Neural crest cell (in vitro differentiated cells): Measurements from ENCODE around the gene DAND5. TPM values are rescaled to one million over a fixed set of nuclear protein-coding genes. Genes with fewer than 3 reads are reported as not detected.
A peak's percentile ranks its signal among the peaks of the same experiment; 100 is the strongest.

Experiments used
- DNase-seq: peaks from one replicate; pipeline ENCODE4 v3.0.0; 2021; ENCODE audit warnings: low read depth, mixed read lengths, low spot score
- H3K27ac Mint-ChIP-seq: one replicate; pipeline ENCODE4 v1.8.0; 2021; ENCODE audit warnings: mild to moderate bottlenecking, mixed read lengths; ENCODE audit not compliant: unreplicated experiment
- H3K27me3 Mint-ChIP-seq: 2 replicates; pipeline ENCODE4 v1.8.0; 2021; ENCODE audit warnings: low read depth, mild to moderate bottlenecking, mixed read lengths
- H3K36me3 Mint-ChIP-seq: 2 replicates; pipeline ENCODE4 v1.8.0; 2021; ENCODE audit warnings: low read depth, mild to moderate bottlenecking, mixed read lengths
- H3K4me1 Mint-ChIP-seq: 2 replicates; pipeline ENCODE4 v1.8.0; 2021; ENCODE audit warnings: mixed read lengths
- H3K4me3 Mint-ChIP-seq: one replicate; pipeline ENCODE4 v1.8.0; 2021; ENCODE audit warnings: mild to moderate bottlenecking, mixed read lengths
- H3K9me3 Mint-ChIP-seq: 2 replicates; pipeline ENCODE4 v1.8.0; 2021; ENCODE audit warnings: mixed read lengths
- CTCF ChIP-seq: fragments of 200-600 bp; sonication (generic); conservative IDR thresholded peaks from 2 replicates; pipeline ENCODE4 v1.5.0; 2021; ENCODE audit warnings: antibody characterized with exemption, mild to moderate bottlenecking
- total RNA-seq: library from RNA; stranded (reverse); gene quantifications from 2 replicates; pipeline ENCODE4 v1.2.1, GENCODE V29; 2021

The DAND5 gene
- total RNA-seq, 1 donor from 2014 or later: not detected

DNA sequence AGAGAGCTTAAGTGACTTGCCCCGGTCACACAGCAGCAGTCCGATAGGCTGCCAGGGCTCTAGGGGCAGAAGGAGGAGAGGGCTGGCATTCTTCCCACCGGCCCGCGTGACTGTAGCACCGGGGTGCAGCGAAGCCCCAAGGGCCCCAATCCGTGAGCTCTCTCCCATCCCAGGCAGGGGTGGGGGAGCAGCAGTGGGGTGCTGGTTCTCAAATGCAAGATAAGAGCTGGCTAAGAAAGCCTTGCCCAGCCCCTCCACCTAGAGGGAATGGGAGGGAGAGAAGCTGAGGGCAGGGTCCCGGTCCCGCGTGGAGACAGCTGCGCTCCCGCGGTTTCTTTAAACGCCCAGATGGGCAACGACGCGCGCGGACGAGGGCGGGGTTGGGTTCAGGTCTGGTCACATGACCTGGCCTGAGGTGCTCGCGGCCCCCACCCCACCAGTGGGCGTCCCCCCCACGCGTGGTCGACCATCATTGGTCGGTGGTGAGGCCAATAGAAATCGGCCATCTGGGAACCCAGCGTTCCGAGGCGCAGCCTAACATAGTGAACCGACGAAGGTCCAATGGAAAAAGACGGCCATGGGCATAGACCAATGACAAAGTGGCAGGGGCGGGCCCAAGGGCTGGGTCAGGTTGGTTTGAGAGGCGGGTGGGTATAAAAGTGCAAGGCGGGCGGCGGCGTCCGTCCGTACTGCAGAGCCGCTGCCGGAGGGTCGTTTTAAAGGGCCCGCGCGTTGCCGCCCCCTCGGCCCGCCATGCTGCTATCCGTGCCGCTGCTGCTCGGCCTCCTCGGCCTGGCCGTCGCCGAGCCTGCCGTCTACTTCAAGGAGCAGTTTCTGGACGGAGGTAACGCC, 31.2 kb upstream of the DAND5 start, which contains the start of gene CALR:
CALR (plus strand) TSS at position 683 of the 852 bp plus-strand sequence; CDS start at position 754, 71 bp downstream.
- no peaks in the 10 kb centered on the region for H3K9me3 Mint-ChIP-seq
- peak; percentile 99 for DNase-seq
- H3K4me3 Mint-ChIP-seq: peak within 1 kb of the TSS; percentile 100
- H3K27me3 Mint-ChIP-seq: peaks cover 6% of the 10 kb centered on the region
- peaks cover 29% of the 10 kb centered on the region for H3K36me3 Mint-ChIP-seq
- peaks cover 44% of the 10 kb centered on the region for H3K4me1 Mint-ChIP-seq
- TF ChIP-seq CTCF: no peak
- H3K27ac Mint-ChIP-seq: peak within 1 kb of the TSS; percentile 96

- no peak for DNase-seq
- H3K9me3 Mint-ChIP-seq: no peaks in the 10 kb centered on the region
Measured at GRCh38 chr19:12938779-12939601, 30.4 kb upstream of the DAND5 start.

DNA sequence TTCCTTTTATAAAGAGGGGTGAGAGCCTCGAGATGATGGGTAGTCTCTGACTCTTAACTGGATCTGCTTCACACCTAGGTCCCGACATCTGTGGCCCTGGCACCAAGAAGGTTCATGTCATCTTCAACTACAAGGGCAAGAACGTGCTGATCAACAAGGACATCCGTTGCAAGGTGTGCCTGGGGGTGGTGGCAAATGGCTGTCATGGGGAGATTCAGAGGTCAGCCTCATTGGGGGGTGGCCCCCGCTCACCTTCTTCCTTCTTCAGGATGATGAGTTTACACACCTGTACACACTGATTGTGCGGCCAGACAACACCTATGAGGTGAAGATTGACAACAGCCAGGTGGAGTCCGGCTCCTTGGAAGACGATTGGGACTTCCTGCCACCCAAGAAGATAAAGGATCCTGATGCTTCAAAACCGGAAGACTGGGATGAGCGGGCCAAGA, 29.4 kb upstream of the DAND5 start:
- H3K4me3 Mint-ChIP-seq: peak overlapping the region; percentile 100
- no peaks in the 10 kb centered on the region for H3K9me3 Mint-ChIP-seq
- H3K27ac Mint-ChIP-seq: no peak overlapping the region
- no peak for DNase-seq
- peaks cover 46% of the 10 kb centered on the region for H3K4me1 Mint-ChIP-seq
- peaks cover 13% of the 10 kb centered on the region for H3K27me3 Mint-ChIP-seq
- H3K36me3 Mint-ChIP-seq: peaks cover 35% of the 10 kb centered on the region
- TF ChIP-seq CTCF: no peak

More at GRCh38 chr19:12938779-12939601, 30.4 kb upstream of the DAND5 start:
- Mint-ChIP-seq H3K4me3 (peak overlapping the region; percentile 100), H3K27ac (peak overlapping the region; percentile 94), H3K27me3 (peaks cover 11% of the 10 kb centered on the region), H3K4me1 (peaks cover 42% of the 10 kb centered on the region), H3K36me3 (peaks cover 33% of the 10 kb centered on the region)
- TF ChIP-seq CTCF: peak; percentile 48

DNA sequence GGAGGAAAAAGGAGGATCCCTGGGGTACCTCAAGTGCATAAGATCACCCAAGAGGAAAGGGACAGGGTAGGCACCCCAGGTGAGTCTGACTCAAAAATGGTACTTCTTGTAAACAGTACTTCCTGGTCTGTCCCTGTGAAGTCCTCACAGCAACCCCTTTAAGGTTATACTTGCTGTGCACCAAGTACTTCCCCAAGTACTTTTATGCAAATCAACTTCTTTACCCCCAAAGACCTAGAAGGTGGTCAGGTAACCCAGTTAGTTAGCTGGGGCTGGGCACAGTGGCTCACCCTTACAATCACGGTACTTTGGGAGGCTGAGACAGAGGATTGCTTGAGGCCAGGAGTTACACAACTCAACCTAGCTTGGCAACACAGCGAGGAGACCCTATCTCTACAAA, 28.5 kb upstream of the DAND5 start:
- Mint-ChIP-seq H3K27me3 (peaks cover 17% of the 10 kb centered on the region), H3K27ac (no peak overlapping the region), H3K4me3 (peak overlapping the region; percentile 100), H3K4me1 (peaks cover 50% of the 10 kb centered on the region), H3K9me3 (no peaks in the 10 kb centered on the region), H3K36me3 (peaks cover 39% of the 10 kb centered on the region)
- TF ChIP-seq CTCF: no peak
- DNase-seq: no peak

DNA sequence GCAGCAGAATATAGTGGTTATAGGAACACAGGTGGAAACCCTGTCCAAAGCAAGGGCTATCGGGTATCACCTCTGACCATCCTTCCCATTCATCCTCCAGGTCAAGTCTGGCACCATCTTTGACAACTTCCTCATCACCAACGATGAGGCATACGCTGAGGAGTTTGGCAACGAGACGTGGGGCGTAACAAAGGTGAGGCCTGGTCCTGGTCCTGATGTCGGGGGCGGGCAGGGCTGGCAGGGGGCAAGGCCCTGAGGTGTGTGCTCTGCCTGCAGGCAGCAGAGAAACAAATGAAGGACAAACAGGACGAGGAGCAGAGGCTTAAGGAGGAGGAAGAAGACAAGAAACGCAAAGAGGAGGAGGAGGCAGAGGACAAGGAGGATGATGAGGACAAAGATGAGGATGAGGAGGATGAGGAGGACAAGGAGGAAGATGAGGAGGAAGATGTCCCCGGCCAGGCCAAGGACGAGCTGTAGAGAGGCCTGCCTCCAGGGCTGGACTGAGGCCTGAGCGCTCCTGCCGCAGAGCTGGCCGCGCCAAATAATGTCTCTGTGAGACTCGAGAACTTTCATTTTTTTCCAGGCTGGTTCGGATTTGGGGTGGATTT, 25.8 kb upstream of the DAND5 start:
- H3K36me3 Mint-ChIP-seq: peaks cover 39% of the 10 kb centered on the region

More for the DNA sequence above, 25.8 kb upstream of the DAND5 start:
- H3K4me3 Mint-ChIP-seq: peak overlapping the region; percentile 95
- H3K27ac Mint-ChIP-seq: peak overlapping the region; percentile 38
- no peak for DNase-seq
- H3K4me1 Mint-ChIP-seq: peaks cover 51% of the 10 kb centered on the region
- H3K27me3 Mint-ChIP-seq: peaks cover 15% of the 10 kb centered on the region
- TF ChIP-seq CTCF: no peak
- no peaks in the 10 kb centered on the region for H3K9me3 Mint-ChIP-seq
